ENCODE data around the gene PABPN1L. TPM values are rescaled to one million over a fixed set of nuclear protein-coding genes. Genes with fewer than 3 reads are reported as not detected.

PABPN1L gene
- total and polyA plus RNA-seq, 2 of the 8 experiments (the other 6 are each of a cell fraction or from before 2014, with no cell fraction given): not detected

DNA sequence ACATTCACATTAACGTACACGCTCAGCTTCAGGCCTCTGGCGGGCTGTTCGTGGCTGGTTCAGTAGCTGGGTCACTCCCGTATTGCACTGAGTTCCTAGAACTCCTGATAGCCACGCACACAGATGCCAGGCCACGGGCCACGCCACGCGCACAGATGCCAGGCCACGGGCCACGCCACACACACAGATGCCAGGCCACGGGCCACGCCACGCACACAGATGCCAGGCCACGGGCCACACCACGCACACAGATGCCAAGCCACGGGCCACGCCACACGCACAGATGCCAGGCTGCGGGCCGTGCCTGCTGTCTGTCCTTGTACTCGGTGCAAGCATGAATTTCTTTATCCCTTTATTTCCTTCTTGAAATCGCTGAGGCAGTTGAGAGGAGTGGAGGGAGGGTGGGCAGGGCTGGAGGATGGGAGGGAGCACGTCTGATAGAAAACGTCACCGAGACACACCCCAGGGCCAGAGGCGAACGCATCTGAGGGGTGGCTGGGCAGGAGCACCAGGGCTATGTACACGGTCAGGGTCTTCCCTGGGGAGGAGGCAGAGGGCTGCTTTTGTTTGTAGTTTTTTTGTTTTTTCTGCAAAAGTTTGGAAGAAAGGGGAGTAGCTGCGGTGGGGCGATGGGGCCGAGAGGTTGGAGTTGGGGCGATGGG, 8.6 kb upstream of the PABPN1L start:
- no peak for FAIRE-seq
- TF ChIP-seq SIRT6 (IDR thresholded peaks at IDR 0.05; ENCODE audit: low read length) (no peak), FOSL1 (IDR thresholded peaks at IDR 0.05; ENCODE audit: insufficient read depth, low read depth, low read length) (peak; percentile 89; the same call in 1 of the 2 replicates), HDAC2 (IDR thresholded peaks at IDR 0.05; ENCODE audit: borderline replicate concordance in 1 of 2, low read depth in 2 of 2, low read length in 2 of 2) (no peak), TCF12 (IDR thresholded peaks at IDR 0.05; ENCODE audit: low read depth, low read length) (no peak), EGR1 (IDR thresholded peaks at IDR 0.05; ENCODE audit: borderline replicate concordance, low read depth, low read length) (peak; percentile 99)
- TF ChIP-seq, protein P1, sequence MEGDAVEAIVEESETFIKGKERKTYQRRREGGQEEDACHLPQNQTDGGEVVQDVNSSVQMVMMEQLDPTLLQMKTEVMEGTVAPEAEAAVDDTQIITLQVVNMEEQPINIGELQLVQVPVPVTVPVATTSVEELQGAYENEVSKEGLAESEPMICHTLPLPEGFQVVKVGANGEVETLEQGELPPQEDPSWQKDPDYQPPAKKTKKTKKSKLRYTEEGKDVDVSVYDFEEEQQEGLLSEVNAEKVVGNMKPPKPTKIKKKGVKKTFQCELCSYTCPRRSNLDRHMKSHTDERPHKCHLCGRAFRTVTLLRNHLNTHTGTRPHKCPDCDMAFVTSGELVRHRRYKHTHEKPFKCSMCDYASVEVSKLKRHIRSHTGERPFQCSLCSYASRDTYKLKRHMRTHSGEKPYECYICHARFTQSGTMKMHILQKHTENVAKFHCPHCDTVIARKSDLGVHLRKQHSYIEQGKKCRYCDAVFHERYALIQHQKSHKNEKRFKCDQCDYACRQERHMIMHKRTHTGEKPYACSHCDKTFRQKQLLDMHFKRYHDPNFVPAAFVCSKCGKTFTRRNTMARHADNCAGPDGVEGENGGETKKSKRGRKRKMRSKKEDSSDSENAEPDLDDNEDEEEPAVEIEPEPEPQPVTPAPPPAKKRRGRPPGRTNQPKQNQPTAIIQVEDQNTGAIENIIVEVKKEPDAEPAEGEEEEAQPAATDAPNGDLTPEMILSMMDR (IDR thresholded peaks at IDR 0.05; ENCODE audit: control extremely low read depth in 1 of 3, insufficient read depth in 1 of 3, low read depth in 1 of 3, low read length in 3 of 3): no peak
- 86% methylated on average over 29 of the region's 34 CpGs; no CpG with 5 or more reads in 1 of the 2 experiments for WGBS, 2 experiments (ENCODE audit: extremely low coverage in 1 of 2, insufficient coverage in 1 of 2, insufficient read length in 1 of 2, insufficient replicate concordance in 2 of 2, low coverage in 1 of 2, low lambda C conversion rate in 2 of 2, missing lambda C conversion rate in 1 of 2)

More for the DNA sequence above, 8.6 kb upstream of the PABPN1L start:
- Histone ChIP-seq H3K79me1 (ENCODE audit: low read depth, low read length) (no peaks in the 10 kb centered on the region), H4K20me1 (replicated peaks in 1 of 2; ENCODE audit: control insufficient read depth in 1 of 2, insufficient read depth in 2 of 2, low read length in 2 of 2) (no peaks in the 10 kb centered on the region), H3K4ac (replicated peaks; ENCODE audit: insufficient read length, low read depth, low read length) (no peak overlapping the region), H2AK5ac (ENCODE audit: low read depth, low read length) (no peak overlapping the region), H3K4me1 (replicated peaks in 1 of 4; ENCODE audit: control insufficient read depth in 3 of 4, insufficient read depth in 4 of 4, low read length in 3 of 4) (no peaks in the 10 kb centered on the region; a peak in 1 of 7 replicates), H4K91ac (replicated peaks; ENCODE audit: insufficient read length, low read length) (no peak overlapping the region), H3K4me2 (ENCODE audit: insufficient read depth in 1 of 2, low read depth in 2 of 2, low read length in 2 of 2) (no peak overlapping the region), H3K9ac (replicated peaks in 1 of 4; ENCODE audit: extremely low read depth in 1 of 4, low read depth in 3 of 4, low read length in 3 of 4) (no peak overlapping the region), H3K23me2 (ENCODE audit: low read depth, low read length) (no peaks in the 10 kb centered on the region), H3K27ac (ENCODE audit: low read depth, low read length) (no peak overlapping the region), H3K14ac (ENCODE audit: insufficient read length) (no peak overlapping the region), H3K4me3 (ENCODE audit: extremely low read depth in 1 of 4, insufficient read depth in 2 of 4, low read depth in 3 of 4, low read length in 4 of 4) (no peak overlapping the region), H3K23ac (ENCODE audit: insufficient read length) (no peak overlapping the region), H3K18ac (ENCODE audit: extremely low read depth, low read length) (no peak overlapping the region), H3K9me3 (ENCODE audit: insufficient read depth in 2 of 2, low read depth in 1 of 2, low read length in 1 of 2) (no peaks in the 10 kb centered on the region; a peak in 1 of 4 replicates), H2BK20ac (ENCODE audit: low read length) (no peak overlapping the region), H3K79me2 (ENCODE audit: control insufficient read depth in 1 of 2, insufficient read depth in 2 of 2, low read length in 2 of 2) (no peaks in the 10 kb centered on the region), H3K56ac (replicated peaks; ENCODE audit: insufficient read length, low read depth, low read length) (no peak overlapping the region), H2BK120ac (replicated peaks; ENCODE audit: low read depth, low read length) (no peak overlapping the region), H2AFZ (ENCODE audit: low read length) (no peak overlapping the region), H2BK15ac (ENCODE audit: low read length) (no peak overlapping the region), H3K27me3 (replicated peaks in 1 of 4; ENCODE audit: control insufficient read depth in 3 of 4, extremely low read depth in 1 of 4, insufficient read depth in 3 of 4, low read length in 3 of 4) (no peaks in the 10 kb centered on the region), H3K36me3 (ENCODE audit: control insufficient read depth in 2 of 4, insufficient read depth in 4 of 4, low read length in 3 of 4) (no peaks in the 10 kb centered on the region), H2BK12ac (ENCODE audit: low read depth, low read length) (no peak overlapping the region), H2BK5ac (ENCODE audit: low read depth, low read length) (no peak overlapping the region), H4K8ac (ENCODE audit: extremely low read depth, insufficient read depth, low read length) (no peak overlapping the region), H4K5ac (ENCODE audit: insufficient read length, low read depth, low read length) (no peak overlapping the region)
- no peak for DNase-seq (ENCODE audit: low read depth in 1 of 2, low spot score in 2 of 2)
- ChIA-PET POLR2A (ENCODE audit: partially characterized antibody) (interaction anchor here (2.1 kb wide), 1 partner anchor 17 kb away, joined by 8 read pairs; no protein-coding TSS in a partner anchor), CTCF (ENCODE audit: partially characterized antibody) (interaction anchor here (1.2 kb wide), 1 partner anchor 30 kb away, joined by 3 read pairs; no protein-coding TSS in a partner anchor)

Measured in H1 (cell line).